ENCODE results near the gene TRIOBP.
"Not testable (repeated sequence)": the region's sequence is repeated elsewhere in the genome, so short reads cannot be mapped to it uniquely, and the experiment has no call there.

TRIOBP gene

DNA sequence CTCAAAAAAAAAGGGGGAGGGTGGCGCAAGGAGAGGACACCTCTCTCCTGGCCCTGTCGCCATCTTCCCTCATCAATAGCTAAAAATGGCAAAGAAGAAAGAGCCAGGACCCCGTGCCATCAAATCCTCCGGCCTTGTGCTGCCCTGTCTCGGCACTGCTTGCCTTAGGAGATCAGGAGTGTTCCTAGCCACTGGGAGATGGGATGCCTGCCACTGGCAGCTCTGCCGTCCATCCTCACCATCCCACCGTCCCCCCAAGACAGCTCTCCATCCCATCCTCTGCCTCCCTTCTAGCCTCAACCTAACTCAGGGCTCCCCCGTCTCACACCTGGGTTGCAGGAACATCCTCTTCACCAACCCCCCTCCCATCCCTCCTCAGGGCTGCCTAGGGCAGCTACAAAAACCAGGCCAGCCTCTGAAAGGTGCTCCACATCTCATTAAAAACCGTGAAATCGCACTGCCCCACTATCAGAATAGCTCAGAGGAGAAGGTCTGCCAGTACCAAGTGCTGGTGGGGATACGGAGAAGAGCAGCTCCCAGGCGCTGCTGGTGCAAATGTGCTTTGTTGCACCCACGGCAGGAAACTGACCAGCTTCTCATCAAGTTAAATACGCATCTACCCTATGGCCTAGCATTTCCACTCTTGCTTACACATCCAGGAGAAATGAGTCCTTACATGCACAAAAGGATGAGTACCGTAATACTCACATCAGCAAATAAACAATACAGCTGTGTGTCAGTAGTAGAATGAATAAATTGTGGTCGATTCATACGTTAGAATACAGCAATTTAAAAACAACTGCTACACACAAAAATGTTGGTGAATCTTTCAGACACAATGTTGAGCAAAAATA lies 79.2 kb downstream of the TRIOBP start:
- DNase-seq (ENCODE audit: low spot score), result no peak

DNA sequence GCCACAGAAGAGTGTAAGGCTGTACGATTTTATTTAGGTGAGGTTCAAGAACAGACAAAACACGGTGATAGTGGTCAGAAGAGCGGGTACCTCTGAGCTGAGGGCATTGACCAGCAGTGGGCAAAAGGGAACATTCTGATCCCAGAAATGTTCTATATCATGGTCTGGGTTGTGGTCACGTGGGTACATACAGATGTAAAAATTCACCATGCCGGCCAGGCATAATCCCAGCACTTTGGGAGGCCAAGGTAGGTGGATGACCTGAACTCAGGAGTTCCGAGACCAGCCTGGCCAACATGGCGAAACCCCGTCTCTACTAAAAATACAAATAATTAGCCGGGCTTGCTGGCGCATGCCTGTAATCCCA lies 79.8 kb downstream of the TRIOBP start:
- no peak for DNase-seq (ENCODE audit: low spot score)

DNA sequence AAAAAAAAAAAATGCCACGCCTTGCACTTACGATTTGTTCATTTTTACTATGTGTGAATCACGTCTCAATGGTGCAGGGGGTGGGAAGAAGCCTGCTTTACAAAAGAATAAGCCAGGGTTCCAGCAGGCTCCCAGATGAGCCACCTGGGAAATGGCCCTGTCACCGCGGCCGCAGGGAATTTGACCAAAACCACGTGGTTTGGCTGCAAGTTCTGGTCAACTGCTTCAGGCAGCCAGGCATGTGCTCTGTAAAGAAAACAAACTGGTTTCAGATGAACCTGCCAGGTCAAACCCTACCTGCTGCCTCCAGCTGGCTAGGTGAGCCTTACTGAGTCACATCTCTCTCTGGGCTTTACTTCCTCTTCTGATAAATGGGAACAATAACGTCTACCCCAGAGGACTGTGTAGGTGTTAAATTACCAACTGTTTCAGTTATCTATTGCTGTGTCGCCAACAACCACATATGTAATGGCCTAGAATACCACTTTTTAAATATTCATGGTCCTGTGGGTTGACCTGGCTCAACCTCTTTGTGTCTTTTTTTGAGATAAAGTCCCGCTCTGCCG lies 80.4 kb downstream of the TRIOBP start:
- DNase-seq (ENCODE audit: low spot score), result no peak

DNA sequence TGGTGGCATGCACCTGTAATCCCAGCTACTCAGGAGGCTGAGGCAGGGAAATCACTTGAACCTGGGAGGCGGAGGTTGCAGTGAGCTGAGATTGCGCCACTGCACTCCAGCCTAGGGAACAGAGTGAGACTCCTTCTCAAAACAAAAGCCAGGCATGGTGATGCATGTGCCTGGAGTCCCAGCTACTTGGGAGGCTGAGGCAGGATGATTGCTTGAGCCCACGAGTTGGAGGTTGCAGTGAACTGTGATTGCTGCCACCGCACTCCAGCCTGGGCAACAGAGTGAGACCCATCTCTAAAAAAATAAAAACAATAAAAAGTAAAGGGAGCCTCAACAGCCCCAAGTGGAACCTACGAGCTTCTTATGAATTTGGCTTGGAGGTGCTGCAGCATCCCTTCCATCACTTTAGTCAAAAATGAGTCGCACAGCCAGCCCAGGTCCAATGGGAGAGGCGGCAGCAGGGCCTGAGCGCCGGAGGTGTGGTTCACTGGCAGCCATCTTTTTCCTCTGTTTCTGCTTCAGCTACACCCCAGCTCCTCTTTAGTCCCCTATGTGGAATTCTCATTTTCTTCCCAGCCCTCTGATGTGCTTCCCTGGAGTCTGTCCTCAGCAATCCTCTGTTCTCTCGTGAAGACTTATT lies 81.6 kb downstream of the TRIOBP start:
- DNase-seq (ENCODE audit: low spot score), result no peak

DNA sequence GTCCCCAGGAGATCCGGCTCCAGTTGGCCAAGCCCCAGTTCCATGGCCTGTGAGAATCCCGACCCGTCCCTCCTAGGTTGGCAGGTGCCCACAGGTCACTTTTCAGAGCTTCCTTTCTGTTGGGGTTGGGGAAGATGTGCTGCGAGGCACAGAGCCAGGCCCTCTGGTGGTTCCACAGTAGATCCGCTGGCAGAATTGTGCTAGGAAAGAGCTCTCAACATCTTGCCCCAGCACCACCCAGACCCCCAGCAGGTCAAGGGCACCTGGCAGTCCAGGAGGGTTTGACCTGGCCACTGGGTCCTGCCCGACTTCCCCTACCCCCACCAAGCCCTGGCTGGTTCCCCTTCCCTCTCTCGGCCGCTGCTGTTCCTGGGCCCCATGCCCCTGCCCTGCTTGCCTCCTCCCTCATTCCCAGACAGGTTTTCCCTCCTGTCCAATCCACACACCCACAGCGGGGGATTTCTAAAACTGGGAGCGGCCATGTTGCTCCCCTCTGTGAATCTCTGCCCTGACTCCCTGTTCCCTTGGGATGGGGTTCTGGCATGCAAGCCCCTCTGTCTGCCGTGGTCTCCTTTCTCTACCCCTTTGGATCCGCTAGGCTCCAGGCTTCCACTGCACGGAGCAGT lies 84.7 kb downstream of the TRIOBP start:
- no peak for DNase-seq (ENCODE audit: low spot score)

DNA sequence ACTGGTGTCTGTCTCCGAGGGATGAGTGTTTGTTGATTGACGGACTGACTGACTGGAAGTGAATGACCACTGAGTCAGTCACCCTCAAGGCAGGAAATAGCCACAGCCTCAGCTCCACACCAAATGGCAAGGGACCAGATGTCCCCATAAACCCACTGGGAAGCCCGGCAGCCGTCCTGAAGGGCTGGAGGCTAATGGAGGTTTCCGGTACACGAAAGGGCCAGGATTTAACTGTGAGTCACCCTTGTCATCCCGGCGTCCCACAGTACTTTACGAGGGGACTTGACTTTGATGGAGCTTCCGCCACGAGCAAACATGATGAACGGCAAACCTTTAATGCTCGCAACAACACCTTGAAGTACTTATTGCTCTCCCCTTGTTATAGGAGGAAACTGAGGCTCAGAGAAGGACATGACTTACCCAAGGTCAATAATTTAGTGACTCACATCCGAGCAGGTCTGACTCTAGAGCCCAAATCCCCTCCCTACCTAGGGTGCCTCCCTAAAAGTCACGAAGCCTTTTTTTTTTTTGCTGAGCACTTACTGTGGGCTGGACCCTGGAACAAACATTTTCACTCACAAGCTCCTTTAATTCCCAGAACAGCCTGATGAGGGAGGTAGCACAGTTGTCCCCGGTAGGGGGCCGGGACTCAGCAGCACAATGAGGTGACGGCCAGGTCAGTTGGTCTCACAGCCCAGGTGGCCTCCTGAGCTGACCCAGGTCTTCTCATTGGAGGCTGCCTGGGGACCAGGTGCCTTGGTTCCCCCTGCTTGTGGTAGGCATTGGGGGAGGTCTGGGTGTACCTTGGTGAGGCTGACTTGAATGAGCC lies 85.7 kb downstream of the TRIOBP start:
- DNase-seq (ENCODE audit: low spot score), result no peak

DNA sequence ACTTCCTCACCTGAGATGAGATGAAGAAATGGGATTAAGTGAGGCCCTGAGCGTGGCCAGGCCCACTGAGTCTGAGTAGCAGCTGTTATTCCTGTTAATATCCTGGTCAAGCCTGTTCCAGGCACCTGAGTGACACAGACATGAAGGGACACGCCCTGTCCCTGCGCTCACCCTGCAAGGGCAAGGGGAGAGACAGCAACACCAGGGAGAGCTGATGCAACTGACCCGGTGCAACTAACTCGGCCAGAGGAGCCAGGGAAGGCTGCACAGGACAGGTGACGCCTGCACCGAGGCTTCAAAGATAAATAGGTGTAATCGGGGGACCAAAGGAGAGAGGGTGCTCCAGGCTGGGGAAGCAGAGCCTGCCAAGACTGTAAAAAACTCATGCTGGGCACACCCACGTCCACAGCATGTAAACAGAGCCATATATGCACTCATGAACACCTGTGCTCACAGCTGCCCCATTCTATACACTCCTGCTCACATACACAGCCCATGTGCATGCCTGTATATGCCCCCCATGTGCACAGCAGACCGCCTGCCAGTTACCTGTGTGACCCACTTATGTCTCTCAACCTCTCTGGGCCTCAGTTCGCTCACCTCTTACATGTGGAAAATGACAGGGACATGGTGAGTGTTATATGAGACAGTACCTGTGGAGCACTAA lies 88.1 kb downstream of the TRIOBP start:
- no peak for DNase-seq (ENCODE audit: low spot score)

DNA sequence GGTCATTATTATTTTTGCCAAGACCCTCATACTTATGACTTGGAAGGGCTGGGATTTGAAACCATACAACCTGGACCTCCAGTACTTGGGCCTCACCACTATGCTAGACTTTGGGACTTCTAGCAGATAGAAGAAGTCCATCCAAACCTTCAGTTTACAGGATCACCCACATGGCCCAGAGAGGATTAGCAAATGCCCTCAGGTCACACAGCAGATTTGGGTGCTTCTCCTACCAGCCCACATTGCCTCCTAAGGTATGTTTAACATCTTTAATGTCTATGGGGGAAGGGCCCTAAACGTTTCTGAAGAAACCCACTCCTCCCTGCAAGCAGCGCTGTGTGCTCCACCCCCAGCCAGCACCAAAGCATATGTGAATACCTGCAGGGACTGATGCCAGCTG lies 93.4 kb downstream of the TRIOBP start:
- no peak for DNase-seq (ENCODE audit: low spot score)

DNA sequence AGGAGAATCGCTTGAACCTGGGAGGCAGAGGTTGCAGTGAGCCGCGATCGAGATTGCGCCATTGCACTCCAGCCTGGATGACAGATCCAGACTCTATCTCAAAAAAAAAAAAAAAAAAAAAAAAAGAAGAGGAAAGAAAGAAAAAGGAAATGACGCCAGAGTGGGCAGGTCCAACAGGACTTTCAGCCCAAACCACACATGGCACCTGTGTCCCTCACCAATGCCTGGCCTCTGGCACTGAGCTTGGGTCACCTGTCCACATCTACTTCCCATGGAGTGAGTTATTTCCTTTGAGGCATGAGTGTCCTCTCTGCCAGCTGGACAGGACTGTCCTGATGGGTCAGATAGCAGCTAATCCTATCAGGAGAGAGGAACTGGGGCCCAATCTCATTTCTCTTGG lies 95.6 kb downstream of the TRIOBP start:
- no peak for DNase-seq (ENCODE audit: low spot score)

DNA sequence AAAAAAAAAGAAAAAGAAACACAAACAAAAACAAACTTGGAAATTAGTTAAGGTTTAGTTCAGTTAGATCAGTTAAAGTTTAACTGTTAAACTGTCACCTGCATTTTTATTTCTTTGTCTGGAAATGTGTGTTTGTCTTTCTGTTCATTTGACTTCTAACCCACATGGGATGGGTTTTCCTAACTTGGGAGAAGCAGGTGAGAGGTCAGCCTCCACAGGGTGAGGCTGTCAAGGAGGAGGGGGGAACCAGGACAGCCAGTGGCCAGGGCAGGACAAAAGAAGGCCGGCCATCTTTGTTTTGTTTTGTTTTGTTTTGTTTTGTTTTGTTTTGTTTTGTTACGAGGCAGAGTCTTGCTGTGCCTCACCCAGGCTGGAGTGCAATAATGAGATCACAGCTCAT lies 97.5 kb downstream of the TRIOBP start:
- no peak for DNase-seq (ENCODE audit: low spot score)

DNA sequence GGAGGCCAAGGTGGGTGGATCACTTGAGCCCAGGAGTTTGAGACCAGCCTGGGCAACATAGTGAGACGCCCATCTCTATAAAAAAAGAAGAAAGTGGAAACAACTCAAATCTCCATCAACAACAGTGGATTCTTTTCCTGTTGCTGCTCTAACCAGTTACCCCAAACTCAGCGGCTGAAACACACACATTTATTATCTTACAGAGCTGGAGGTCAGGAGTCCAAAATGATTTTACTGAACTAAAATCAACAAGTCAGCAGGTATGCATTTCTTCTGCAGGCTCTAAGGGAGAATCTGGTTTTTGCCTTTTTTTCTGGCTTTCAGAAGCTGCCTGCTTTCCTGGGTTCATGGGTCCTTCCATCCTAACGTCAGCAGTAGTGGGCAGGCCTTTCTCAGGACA lies 99.2 kb downstream of the TRIOBP start:
- DNase-seq (ENCODE audit: low spot score), result no peak

DNA sequence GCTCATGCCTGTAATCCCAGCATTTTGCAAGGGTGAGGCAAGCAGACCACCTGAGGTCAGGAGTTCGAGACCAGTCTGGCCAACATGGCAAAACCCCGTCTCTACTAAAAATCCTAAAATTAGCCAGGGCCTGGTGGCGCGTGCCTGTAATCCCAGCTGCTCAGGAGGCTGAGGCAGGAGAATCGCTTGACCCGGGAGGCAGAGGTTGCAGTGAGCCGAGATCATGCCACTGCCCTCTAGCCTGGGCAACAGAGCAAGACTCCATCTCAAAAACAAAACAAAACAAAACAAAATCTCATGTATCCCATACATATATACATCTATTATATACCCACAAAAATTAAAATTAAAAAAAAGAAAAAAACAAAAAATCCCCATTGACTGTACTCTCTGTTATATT lies 100.4 kb downstream of the TRIOBP start:
- DNase-seq (ENCODE audit: low spot score), result not testable (repeated sequence)

DNA sequence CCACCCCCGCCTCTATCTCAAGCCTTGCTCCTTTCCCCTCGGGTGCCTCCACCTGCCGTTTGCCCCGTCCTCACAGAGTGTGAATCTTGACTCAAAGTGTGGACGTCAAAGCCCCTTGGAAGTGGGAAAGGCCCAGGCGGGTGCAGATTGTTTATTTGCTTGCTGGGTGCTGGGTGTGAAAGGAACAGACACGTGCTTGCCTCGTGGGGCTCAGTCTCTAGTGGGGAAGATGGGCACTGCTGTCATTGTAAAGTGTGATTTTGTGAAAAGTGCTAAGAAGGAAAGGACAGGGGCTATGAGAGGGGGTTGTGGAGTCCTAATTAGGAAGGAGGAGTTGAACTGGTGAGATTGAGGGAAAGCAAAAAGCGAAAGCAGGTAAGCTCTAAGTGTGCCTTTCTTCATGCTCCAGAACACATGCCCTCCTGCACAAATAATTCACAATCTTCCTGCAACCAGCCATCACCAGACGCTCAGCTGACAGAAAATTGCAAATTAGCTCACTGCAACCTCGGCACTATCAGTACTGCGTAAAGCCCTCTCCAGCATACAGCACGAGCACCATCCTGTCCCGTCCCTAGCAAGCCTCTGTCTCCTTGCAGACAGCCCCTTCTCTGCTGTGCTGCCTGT lies 101.1 kb downstream of the TRIOBP start:
- no peak for DNase-seq (ENCODE audit: low spot score)

DNA sequence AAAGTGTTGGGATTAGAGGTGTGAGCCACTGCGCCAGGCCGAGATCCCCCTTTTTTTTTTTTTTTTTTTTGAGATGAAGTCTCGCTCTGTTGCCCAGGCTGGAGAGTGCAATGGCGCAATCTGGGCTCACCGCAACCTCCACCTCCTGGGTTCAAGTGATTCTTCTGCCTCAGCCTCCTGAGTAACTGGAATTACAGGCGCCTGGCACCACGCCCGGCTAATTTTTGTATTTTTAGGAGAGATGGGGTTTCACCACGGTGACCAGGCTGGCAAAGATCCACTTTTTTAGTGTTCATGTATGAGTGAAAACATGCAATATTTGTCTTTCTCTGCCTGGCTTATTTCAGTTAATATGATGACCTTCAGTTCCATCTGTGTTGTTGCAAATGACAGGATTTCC lies 103.1 kb downstream of the TRIOBP start:
- not testable (repeated sequence) for DNase-seq (ENCODE audit: low spot score)

DNA sequence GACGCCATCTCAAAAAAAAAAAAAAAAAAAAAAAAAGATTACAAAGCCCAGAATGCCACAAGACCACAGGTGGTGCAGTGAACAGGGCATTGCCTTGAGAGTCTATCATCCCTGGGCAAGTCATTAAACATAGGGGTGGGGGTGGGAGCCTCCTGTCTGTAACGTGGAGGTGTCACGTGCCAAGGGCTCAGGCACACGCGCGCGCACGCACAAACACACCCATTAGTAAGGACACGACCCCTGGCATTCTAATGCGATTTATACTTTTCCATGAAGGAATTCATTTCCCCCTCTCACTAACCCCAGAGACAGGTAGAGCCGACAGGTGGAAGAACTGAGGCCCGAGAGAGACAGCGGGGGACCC lies 105.1 kb downstream of the TRIOBP start:
- DNase-seq (ENCODE audit: low spot score), result no peak

DNA sequence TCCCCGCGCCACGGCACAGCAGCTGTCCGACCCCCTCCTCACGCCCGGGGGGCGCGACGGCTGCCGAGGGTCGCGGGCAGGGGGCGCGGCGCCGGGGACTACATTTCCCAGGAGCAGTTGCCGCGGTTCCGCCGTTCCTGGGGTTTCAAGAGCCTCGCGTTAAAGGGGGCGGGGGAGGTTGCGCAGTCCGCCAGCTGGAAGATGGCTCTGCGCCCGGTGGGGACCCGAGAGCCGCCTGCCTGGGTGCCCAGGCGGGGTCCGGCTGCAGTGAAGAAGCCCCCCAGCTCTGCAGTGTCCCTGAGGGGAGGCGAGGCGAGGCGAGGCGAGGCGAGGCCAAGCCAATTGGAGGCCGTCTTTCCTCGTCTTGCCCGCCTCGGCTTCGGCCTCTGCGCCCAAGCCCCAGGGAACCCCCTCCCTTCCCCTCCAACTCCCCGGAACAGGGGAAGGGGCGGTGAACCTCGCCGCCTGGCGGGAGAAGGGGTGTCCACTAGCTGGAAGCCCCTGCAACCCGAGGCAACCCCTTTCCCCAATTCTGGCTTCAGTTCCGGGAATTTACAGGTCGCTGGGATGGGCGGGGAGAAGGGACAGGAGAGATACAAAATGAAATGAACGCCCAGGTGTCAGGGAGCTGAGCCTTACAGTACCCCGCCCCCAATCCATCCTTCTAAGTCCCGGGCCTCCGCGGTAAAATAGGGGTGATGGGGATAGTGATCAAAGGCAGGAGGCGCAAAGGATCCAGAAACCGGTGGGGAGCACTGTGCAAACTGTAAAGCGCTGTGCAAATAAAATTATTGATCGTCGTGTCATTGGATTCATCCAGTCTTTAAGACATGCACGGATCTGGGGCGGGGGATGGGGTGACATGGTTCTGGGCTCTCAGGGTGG lies 105.7 kb downstream of the TRIOBP start:
- peak; percentile 86 for DNase-seq (ENCODE audit: low spot score)

DNA sequence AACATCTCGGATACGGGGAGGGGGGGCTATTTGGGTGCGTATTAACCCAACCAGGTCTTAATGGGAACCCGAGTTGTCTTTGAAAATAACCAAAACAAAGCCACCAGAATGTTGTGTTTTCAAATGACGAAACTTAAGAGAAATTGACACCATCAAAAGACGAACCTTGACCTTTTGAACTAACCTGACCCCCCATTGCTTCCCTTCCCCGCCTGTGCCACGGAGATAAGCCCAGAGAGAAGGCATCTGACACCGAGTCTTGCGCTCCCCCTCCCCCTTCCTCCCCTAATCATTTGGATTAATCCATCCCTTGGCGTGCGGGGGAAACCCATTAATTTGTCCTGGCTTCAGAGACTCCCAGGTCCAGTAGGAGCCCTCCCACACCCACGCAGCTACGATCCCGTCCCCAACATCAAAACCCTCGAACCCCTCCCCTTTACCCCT lies 106.4 kb downstream of the TRIOBP start:
- DNase-seq (ENCODE audit: low spot score), result peak; percentile 53

DNA sequence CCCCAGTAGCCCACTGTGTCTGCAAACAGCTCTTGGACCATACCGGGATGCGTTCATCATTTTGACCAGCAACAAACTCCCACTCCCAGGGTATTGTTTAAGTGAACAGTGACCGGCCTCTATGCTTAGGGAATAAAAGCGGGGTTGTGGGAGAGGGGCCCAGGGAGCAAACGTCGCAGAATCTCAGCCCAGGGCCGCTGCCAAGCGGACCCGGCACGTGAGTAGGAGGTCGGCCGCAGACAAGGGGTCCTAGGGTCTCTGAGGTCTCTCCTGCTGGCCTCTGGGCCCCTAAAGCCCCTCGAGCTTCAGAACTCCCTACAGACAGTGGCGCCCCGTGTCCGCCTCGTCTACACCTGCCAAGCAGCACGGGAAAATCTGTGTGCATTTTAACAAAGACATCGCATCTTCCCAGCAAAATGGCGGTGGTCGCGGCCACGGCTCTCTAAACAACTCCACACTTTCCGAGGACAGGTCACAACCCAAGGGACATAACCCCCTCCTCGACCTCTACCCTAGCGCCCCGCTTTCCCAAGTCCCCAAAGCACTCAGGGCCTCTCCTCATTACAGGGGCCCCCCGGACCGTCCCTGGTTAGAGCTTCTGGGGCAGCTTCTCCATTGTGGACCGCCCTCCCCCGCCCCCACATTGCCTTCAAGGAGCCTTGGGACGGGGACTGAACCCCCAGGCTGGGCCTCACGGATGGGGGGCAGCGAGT lies 106.9 kb downstream of the TRIOBP start:
- peak; percentile 65 for DNase-seq (ENCODE audit: low spot score)

DNA sequence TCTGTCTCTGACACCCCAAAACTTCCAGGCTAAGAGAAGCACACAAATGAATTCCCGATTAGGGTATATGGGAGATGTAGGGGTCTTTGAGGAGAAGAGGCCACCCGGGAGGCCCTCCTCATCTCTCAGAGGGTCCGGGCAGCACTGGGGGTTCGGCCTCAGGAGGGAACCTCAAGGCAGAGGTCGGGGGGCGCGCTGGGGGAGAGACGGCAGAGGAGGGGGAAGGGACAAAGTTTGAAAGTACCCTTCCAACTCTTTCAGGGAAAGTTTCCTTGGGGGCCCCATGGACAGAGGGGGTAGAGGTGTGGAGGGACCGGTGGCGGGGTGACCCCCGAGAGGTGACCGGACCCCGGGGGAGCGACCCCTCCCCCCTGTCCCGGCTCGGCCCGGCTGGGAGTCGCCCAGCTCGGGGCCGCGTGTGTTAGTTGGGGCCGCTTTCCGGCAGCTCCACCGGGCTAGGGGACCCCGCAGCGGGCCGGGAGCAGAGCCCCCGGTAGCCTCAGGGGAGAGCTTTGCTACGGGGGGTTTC lies 107.6 kb downstream of the TRIOBP start:
- peak; percentile 58 for DNase-seq (ENCODE audit: low spot score)
